ENCODE results near the gene SMAP2.

DNA sequence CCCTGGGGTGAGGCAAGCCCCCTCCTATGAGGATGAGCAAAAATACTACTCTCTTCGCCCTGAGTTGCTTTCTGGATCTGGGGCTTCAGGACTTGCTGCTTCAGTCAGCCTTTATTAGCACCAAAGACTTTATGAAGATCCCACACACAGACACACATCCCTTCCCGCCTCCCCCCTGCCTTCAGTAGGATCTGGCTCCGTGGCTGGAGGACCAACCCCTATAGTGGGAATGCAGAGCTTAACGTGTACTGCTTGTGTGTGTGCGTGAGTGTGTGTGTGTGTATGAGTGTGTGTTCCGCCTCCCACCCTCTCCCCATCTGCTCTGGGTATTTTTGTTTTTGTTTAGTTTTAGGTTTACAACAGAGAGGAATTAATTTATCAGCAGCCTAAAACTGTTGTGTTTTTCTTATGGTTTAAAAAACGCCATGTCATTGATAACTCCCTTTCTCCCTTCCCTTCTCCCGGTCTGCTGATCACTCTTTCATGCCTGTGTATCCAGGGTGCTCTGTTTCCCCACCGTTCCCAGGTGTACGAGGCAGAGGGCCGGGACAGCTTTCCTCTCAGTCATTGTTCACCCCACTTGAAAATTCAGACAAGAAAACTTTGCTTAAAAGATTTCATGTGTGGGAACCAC is 49.2 kb downstream of the SMAP2 start:
- TF ChIP-seq, protein P1, sequence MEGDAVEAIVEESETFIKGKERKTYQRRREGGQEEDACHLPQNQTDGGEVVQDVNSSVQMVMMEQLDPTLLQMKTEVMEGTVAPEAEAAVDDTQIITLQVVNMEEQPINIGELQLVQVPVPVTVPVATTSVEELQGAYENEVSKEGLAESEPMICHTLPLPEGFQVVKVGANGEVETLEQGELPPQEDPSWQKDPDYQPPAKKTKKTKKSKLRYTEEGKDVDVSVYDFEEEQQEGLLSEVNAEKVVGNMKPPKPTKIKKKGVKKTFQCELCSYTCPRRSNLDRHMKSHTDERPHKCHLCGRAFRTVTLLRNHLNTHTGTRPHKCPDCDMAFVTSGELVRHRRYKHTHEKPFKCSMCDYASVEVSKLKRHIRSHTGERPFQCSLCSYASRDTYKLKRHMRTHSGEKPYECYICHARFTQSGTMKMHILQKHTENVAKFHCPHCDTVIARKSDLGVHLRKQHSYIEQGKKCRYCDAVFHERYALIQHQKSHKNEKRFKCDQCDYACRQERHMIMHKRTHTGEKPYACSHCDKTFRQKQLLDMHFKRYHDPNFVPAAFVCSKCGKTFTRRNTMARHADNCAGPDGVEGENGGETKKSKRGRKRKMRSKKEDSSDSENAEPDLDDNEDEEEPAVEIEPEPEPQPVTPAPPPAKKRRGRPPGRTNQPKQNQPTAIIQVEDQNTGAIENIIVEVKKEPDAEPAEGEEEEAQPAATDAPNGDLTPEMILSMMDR (IDR thresholded peaks at IDR 0.05), result no peak
- no peak for TF ChIP-seq POLR2A (IDR thresholded peaks at IDR 0.05; ENCODE audit: low read length)
- TF ChIP-seq ELK1 (IDR thresholded peaks at IDR 0.05; ENCODE audit: low read depth, low read length), result no peak

Data from A549 (cell line).